WTC11 (cell line): Measurements from ENCODE around the gene RALY.

Experiments used
- ATF3 ChIP-seq: sonication (generic); formaldehyde crosslinking; conservative IDR thresholded peaks from 2 replicates; pipeline ENCODE4 v1.8.1; 2022; ENCODE audit warnings: mild to moderate bottlenecking, missing genetic modification reagents
- CTCF ChIP-seq: fragments of 200-600 bp; IDR thresholded peaks from 2 replicates; pipeline ENCODE4 v1.8.0; 2022; ENCODE audit warnings: antibody characterized with exemption
- ELF4 ChIP-seq: sonication (generic); formaldehyde crosslinking; IDR thresholded peaks from 2 replicates; pipeline ENCODE4 v1.8.1; 2022; ENCODE audit warnings: low read depth, mild to moderate bottlenecking, moderate library complexity, missing genetic modification reagents
- ESRRA ChIP-seq: sonication (generic); formaldehyde crosslinking; IDR thresholded peaks from 2 replicates; pipeline ENCODE4 v1.8.1; 2022; ENCODE audit warnings: mild to moderate bottlenecking, missing genetic modification reagents, borderline replicate concordance
- FOXK1 ChIP-seq: sonication (generic); formaldehyde crosslinking; IDR thresholded peaks from 2 replicates; pipeline ENCODE4 v1.8.0; 2022; ENCODE audit warnings: mild to moderate bottlenecking, moderate library complexity, missing genetic modification reagents

GRCh38 chr20:33986560-33987216, 7.0 kb upstream of the RALY start:
- no peak for TF ChIP-seq CTCF
- TF ChIP-seq FOXK1 (CRISPR knock-in tag), result no peak
- no peak for TF ChIP-seq ESRRA
- no peak for TF ChIP-seq ELF4 (CRISPR knock-in tag)
- TF ChIP-seq ATF3, result no peak
